ENCODE data around the gene ASIC5. TPM values are rescaled to one million over a fixed set of nuclear protein-coding genes. Genes with fewer than 3 reads are reported as not detected.

Gene ASIC5
- total RNA-seq, 4 donors from 2014 or later, result not detected

DNA sequence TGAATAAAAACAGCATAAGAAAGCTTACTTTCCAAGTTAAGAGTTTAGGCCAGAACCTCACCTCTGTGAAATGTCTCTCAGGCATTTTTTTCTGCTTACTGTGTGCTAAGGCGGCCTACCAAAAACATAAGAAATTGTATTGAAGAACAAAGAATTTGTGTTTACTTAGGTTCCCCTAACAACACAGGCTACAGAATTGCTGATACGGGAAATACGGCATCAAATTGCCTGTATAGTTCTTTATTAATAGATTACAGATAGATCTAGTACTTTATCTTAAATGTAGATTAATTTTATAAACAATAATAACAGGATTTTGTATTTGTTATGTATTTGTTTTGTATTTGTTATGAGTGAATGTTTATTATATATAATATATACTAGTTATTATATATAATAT lies 12.9 kb downstream of the ASIC5 start:
- intact Hi-C loops (cut with DNase I; ENCODE audit: low total_unique reads), result no loop called here
- DNase-seq, result no peak
- 97% methylated on average over 3 of the region's 3 CpGs for whole genome bisulfite sequencing, 2 donors (ENCODE audit: low coverage in 1 of 2)
- no peak overlapping the region for H3K4me3 ChIP-seq
- in situ Hi-C loops (cut with MboI; ENCODE audit: low pct_ligation_motif_present in 1 of 4, low pct_unique_long_range_greater_than_20kb in 1 of 4, low sequenced_read_pairs in 3 of 4), result no loop called here
- no peaks in the 10 kb centered on the region for H3K27me3 ChIP-seq
- H3K36me3 ChIP-seq, result no peaks in the 10 kb centered on the region
- TF ChIP-seq POLR2A (IDR thresholded peaks at IDR 0.05), result no peak
- TF ChIP-seq, protein P1, sequence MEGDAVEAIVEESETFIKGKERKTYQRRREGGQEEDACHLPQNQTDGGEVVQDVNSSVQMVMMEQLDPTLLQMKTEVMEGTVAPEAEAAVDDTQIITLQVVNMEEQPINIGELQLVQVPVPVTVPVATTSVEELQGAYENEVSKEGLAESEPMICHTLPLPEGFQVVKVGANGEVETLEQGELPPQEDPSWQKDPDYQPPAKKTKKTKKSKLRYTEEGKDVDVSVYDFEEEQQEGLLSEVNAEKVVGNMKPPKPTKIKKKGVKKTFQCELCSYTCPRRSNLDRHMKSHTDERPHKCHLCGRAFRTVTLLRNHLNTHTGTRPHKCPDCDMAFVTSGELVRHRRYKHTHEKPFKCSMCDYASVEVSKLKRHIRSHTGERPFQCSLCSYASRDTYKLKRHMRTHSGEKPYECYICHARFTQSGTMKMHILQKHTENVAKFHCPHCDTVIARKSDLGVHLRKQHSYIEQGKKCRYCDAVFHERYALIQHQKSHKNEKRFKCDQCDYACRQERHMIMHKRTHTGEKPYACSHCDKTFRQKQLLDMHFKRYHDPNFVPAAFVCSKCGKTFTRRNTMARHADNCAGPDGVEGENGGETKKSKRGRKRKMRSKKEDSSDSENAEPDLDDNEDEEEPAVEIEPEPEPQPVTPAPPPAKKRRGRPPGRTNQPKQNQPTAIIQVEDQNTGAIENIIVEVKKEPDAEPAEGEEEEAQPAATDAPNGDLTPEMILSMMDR (IDR thresholded peaks at IDR 0.05), result no peak
- TF ChIP-seq EP300 (IDR thresholded peaks at IDR 0.05; ENCODE audit: low read depth), result no peak
- no peak for TF ChIP-seq POLR2AphosphoS5 (IDR thresholded peaks at IDR 0.05)
- H3K4me1 ChIP-seq, result no peaks in the 10 kb centered on the region
- no peaks in the 10 kb centered on the region for H3K9me3 ChIP-seq
- no peak overlapping the region for H3K27ac ChIP-seq

DNA sequence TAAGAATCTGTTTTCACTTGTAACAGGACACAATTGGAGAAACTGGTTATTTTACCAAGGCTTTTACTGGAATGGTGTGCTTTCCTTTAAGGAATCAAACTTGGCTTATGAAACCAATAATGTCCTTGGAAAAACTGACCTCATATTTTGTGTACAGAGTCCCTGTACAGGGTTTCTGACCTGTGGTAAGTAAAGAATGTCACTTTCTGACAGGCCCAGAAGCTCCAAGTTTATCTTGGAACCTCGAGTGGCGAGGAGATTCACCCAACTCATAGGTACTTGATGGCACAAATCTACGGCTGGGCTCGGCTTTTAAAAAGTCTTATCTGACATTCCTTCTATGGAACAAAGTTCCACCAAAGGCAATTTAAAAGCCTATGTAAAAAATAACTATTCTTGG lies 17.0 kb downstream of the ASIC5 start:
- H3K27ac ChIP-seq, result no peak overlapping the region
- 80 to 82% methylated on average over 4 of the region's 4 CpGs for WGBS, 2 donors (ENCODE audit: low coverage in 1 of 2)

DNA sequence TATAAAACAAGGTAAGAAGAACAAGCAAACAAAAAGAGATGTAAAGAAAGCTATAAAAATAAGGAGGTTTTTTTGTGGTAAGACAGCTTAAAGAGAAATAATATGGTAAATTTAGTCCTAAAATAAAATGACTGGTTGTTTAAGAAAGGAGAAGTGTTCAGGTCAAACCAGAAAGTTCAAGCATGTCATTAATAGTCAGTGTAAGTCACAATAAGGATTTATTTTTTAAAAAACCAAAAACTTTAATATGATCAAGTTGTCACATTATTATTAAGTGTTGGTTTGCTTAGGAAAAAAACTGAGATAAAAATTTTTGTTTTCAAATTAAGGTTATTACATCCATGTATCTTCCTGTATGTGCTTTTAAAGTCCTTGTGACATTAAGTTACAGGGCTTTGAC lies 19.1 kb downstream of the ASIC5 start:
- Histone ChIP-seq H3K27ac (no peak overlapping the region), H3K4me3 (no peak overlapping the region), H3K9me3 (no peaks in the 10 kb centered on the region), H3K36me3 (no peaks in the 10 kb centered on the region), H3K4me1 (no peaks in the 10 kb centered on the region), H3K27me3 (no peaks in the 10 kb centered on the region)
- intact Hi-C loops (cut with DNase I; ENCODE audit: low total_unique reads) (no loop called here), in situ Hi-C loops (cut with MboI; ENCODE audit: low pct_ligation_motif_present in 1 of 4, low pct_unique_long_range_greater_than_20kb in 1 of 4, low sequenced_read_pairs in 3 of 4) (no loop called here)
- TF ChIP-seq POLR2A (IDR thresholded peaks at IDR 0.05), result no peak
- TF ChIP-seq POLR2AphosphoS5 (IDR thresholded peaks at IDR 0.05), result no peak
- TF ChIP-seq, protein P1 (IDR thresholded peaks at IDR 0.05), result no peak
- TF ChIP-seq EP300 (IDR thresholded peaks at IDR 0.05; ENCODE audit: low read depth), result no peak
- DNase-seq, result no peak

More for the DNA sequence above, 17.0 kb downstream of the ASIC5 start:
- DNase-seq, result no peak
- in situ Hi-C loops (cut with MboI; ENCODE audit: low pct_ligation_motif_present in 1 of 4, low pct_unique_long_range_greater_than_20kb in 1 of 4, low sequenced_read_pairs in 3 of 4), result no loop called here
- intact Hi-C loops (cut with DNase I; ENCODE audit: low total_unique reads), result no loop called here
- H3K27me3 ChIP-seq, result no peaks in the 10 kb centered on the region
- no peaks in the 10 kb centered on the region for H3K9me3 ChIP-seq
- H3K4me1 ChIP-seq, result no peaks in the 10 kb centered on the region
- TF ChIP-seq POLR2A (IDR thresholded peaks at IDR 0.05) (no peak), POLR2AphosphoS5 (IDR thresholded peaks at IDR 0.05) (no peak), EP300 (IDR thresholded peaks at IDR 0.05; ENCODE audit: low read depth) (no peak)
- TF ChIP-seq, protein P1 (IDR thresholded peaks at IDR 0.05), result no peak
- H3K4me3 ChIP-seq, result no peak overlapping the region
- no peaks in the 10 kb centered on the region for H3K36me3 ChIP-seq

DNA sequence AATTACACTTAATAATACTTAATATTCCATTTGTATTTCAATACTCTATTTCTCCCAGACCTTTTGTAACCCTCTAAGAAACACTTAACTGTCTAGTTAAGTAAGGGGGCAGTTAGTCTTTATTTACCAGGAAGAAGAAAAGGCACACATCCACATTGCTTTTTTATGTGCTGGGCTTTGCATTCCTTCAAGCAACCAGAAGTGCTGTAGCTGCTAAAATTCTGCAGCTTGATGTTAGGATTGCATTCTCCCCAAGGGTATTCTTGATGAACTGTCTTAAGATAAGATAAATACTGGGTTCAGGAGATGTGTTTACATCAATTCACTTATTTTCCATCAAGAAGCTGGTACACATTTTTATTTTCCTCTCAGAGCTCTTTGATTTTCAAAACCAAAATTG lies 24.0 kb downstream of the ASIC5 start:
- intact Hi-C loops (cut with DNase I; ENCODE audit: low total_unique reads), result no loop called here
- Histone ChIP-seq H3K9me3 (no peaks in the 10 kb centered on the region), H3K4me1 (no peaks in the 10 kb centered on the region), H3K27me3 (no peaks in the 10 kb centered on the region), H3K36me3 (no peaks in the 10 kb centered on the region), H3K4me3 (no peak overlapping the region), H3K27ac (no peak overlapping the region)
- no peak for DNase-seq
- in situ Hi-C loops (cut with MboI; ENCODE audit: low pct_ligation_motif_present in 1 of 4, low pct_unique_long_range_greater_than_20kb in 1 of 4, low sequenced_read_pairs in 3 of 4), result no loop called here
- TF ChIP-seq POLR2A (IDR thresholded peaks at IDR 0.05) (no peak), POLR2AphosphoS5 (IDR thresholded peaks at IDR 0.05) (no peak), EP300 (IDR thresholded peaks at IDR 0.05; ENCODE audit: low read depth) (no peak)
- TF ChIP-seq, protein P1 (IDR thresholded peaks at IDR 0.05), result no peak
